Measurements from ENCODE around the gene TARM1.

TARM1 gene

DNA sequence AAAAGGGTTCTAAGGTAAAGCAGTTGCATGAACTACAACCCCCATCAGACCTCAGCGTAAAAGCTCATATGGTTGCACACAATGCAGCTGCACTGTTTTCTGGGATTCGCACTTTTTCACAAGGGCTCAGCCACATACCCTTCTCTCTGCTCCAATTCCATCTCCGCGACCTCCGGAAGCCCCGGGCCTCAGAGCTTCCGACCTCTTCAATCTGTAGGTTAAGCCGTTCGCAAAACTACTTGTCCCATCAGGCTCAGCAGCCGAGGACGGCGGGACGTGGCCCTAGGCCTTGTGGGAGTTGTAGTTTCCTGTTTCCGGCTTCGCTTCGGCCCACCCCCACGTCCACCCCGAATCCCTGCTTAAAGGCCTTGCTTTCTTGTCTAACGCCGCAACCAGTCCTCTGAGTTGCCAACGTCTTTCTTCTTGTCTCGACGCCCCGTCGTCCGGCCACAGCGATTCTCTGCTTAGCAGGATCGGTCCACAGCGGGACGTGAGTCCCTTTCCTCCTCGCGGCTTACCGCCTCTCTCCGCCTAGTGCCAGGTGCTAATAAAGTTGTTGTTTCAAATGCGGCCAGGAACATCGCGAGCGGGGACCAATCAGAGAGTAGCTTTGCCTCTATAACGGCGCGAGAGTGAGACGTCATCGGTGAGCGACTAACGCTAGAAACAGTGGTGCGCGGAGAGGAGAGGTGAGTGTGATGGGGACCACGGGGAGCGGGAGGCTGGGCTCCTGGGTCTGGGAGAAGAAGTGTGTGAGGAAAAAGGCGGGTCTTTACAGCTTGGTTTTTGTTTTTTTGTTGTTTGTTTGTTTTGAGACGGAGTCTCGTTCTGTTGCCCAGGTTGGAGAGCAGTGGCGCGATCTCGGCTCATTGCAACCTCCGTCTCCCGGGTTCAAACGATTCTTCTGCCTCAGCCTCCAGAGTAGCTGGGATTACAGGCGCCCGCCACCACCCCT lies 34.2 kb upstream of the TARM1 start, which contains the start of the genes PRPF31 and TFPT (continued):
- TF ChIP-seq ZNF391 (tag by site-specific recombination; IDR thresholded peaks at IDR 0.05; ENCODE audit: borderline replicate concordance, low read depth) (peak; percentile 98), ZNF132 (tag by site-specific recombination; IDR thresholded peaks at IDR 0.05; ENCODE audit: borderline replicate concordance) (no peak), ZNF791 (tag by site-specific recombination; IDR thresholded peaks at IDR 0.05) (no peak), ZNF768 (tag by site-specific recombination; IDR thresholded peaks at IDR 0.05) (no peak), ZFP3 (tag by site-specific recombination; IDR thresholded peaks at IDR 0.05; ENCODE audit: low read depth) (no peak), ZIC2 (tag by site-specific recombination; IDR thresholded peaks at IDR 0.05) (peak; percentile 70), ZNF621 (tag by site-specific recombination; IDR thresholded peaks at IDR 0.05) (no peak), ZNF777 (tag by site-specific recombination; IDR thresholded peaks at IDR 0.05; ENCODE audit: borderline replicate concordance) (no peak), ZBTB7A (tag by site-specific recombination; IDR thresholded peaks at IDR 0.05; ENCODE audit: low read depth) (no peak), ZNF433 (tag by site-specific recombination; IDR thresholded peaks at IDR 0.05; ENCODE audit: low read depth) (no peak), ZNF223 (tag by site-specific recombination; IDR thresholded peaks at IDR 0.05) (no peak), ZNF830 (tag by site-specific recombination; IDR thresholded peaks at IDR 0.05; ENCODE audit: low read depth) (no peak), SP3 (tag by site-specific recombination; IDR thresholded peaks at IDR 0.05) (peak; percentile 97), ZNF157 (tag by site-specific recombination; IDR thresholded peaks at IDR 0.05) (no peak), ZNF654 (tag by site-specific recombination; IDR thresholded peaks at IDR 0.05; ENCODE audit: low read depth) (no peak), ZFP41 (tag by site-specific recombination; IDR thresholded peaks at IDR 0.05; ENCODE audit: borderline replicate concordance) (no peak), GLIS1 (tag by site-specific recombination; IDR thresholded peaks at IDR 0.05) (peak; percentile 33), ZNF175 (tag by site-specific recombination; IDR thresholded peaks at IDR 0.05) (no peak), ZNF16 (tag by site-specific recombination; IDR thresholded peaks at IDR 0.05; ENCODE audit: low read depth) (no peak), ZNF169 (tag by site-specific recombination; IDR thresholded peaks at IDR 0.05) (no peak), IKZF3 (tag by site-specific recombination; IDR thresholded peaks at IDR 0.05) (no peak), ZNF473 (tag by site-specific recombination; IDR thresholded peaks at IDR 0.05) (no peak), ZNF37A (tag by site-specific recombination; IDR thresholded peaks at IDR 0.05) (no peak), ZNF302 (tag by site-specific recombination; IDR thresholded peaks at IDR 0.05; ENCODE audit: low read depth) (no peak), ZNF549 (tag by site-specific recombination; IDR thresholded peaks at IDR 0.05) (no peak), ZBTB48 (tag by site-specific recombination; IDR thresholded peaks at IDR 0.05) (no peak; the same call in 1 of the 2 replicates), ZNF10 (tag by site-specific recombination; IDR thresholded peaks at IDR 0.05) (peak; percentile 87), ZNF701 (tag by site-specific recombination; IDR thresholded peaks at IDR 0.05) (no peak)
- TF ChIP-seq, protein P1, sequence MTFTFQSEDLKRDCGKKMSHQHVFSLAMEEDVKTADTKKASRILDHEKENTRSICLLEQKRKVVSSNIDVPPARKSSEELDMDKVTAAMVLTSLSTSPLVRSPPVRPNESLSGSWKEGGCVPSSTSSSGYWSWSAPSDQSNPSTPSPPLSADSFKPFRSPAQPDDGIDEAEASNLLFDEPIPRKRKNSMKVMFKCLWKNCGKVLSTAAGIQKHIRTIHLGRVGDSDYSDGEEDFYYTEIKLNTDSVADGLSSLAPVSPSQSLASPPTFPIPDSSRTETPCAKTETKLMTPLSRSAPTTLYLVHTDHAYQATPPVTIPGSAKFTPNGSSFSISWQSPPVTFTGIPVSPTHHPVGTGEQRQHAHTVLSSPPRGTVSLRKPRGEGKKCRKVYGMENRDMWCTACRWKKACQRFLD (tag by site-specific recombination; IDR thresholded peaks at IDR 0.05) = no peak
- TF ChIP-seq, protein P2, sequence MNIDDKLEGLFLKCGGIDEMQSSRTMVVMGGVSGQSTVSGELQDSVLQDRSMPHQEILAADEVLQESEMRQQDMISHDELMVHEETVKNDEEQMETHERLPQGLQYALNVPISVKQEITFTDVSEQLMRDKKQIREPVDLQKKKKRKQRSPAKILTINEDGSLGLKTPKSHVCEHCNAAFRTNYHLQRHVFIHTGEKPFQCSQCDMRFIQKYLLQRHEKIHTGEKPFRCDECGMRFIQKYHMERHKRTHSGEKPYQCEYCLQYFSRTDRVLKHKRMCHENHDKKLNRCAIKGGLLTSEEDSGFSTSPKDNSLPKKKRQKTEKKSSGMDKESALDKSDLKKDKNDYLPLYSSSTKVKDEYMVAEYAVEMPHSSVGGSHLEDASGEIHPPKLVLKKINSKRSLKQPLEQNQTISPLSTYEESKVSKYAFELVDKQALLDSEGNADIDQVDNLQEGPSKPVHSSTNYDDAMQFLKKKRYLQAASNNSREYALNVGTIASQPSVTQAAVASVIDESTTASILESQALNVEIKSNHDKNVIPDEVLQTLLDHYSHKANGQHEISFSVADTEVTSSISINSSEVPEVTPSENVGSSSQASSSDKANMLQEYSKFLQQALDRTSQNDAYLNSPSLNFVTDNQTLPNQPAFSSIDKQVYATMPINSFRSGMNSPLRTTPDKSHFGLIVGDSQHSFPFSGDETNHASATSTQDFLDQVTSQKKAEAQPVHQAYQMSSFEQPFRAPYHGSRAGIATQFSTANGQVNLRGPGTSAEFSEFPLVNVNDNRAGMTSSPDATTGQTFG (tag by site-specific recombination; IDR thresholded peaks at IDR 0.05; ENCODE audit: borderline replicate concordance) = no peak; the same call in 1 of the 2 replicates
- TF ChIP-seq, protein P3, sequence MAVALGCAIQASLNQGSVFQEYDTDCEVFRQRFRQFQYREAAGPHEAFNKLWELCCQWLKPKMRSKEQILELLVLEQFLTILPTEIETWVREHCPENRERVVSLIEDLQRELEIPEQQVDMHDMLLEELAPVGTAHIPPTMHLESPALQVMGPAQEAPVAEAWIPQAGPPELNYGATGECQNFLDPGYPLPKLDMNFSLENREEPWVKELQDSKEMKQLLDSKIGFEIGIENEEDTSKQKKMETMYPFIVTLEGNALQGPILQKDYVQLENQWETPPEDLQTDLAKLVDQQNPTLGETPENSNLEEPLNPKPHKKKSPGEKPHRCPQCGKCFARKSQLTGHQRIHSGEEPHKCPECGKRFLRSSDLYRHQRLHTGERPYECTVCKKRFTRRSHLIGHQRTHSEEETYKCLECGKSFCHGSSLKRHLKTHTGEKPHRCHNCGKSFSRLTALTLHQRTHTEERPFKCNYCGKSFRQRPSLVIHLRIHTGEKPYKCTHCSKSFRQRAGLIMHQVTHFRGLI (tag by site-specific recombination; IDR thresholded peaks at IDR 0.05) = 0 out of 2 replicates have a peak, but pooled peaks have one; percentile 22
- TF ChIP-seq, protein P4, sequence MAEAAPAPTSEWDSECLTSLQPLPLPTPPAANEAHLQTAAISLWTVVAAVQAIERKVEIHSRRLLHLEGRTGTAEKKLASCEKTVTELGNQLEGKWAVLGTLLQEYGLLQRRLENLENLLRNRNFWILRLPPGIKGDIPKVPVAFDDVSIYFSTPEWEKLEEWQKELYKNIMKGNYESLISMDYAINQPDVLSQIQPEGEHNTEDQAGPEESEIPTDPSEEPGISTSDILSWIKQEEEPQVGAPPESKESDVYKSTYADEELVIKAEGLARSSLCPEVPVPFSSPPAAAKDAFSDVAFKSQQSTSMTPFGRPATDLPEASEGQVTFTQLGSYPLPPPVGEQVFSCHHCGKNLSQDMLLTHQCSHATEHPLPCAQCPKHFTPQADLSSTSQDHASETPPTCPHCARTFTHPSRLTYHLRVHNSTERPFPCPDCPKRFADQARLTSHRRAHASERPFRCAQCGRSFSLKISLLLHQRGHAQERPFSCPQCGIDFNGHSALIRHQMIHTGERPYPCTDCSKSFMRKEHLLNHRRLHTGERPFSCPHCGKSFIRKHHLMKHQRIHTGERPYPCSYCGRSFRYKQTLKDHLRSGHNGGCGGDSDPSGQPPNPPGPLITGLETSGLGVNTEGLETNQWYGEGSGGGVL (tag by site-specific recombination; IDR thresholded peaks at IDR 0.05) = no peak

All from HEK293 (cell line).